NCI-H1417 treated with DMSO at 0.1 percent for 48 hours (cell line): Measurements from ENCODE around the gene ABLIM2.

Source experiments
- DNase-seq: peaks from one replicate; lab custom pipeline; 2025; lab: John Stamatoyannopoulos, UW

ABLIM2 gene

DNA sequence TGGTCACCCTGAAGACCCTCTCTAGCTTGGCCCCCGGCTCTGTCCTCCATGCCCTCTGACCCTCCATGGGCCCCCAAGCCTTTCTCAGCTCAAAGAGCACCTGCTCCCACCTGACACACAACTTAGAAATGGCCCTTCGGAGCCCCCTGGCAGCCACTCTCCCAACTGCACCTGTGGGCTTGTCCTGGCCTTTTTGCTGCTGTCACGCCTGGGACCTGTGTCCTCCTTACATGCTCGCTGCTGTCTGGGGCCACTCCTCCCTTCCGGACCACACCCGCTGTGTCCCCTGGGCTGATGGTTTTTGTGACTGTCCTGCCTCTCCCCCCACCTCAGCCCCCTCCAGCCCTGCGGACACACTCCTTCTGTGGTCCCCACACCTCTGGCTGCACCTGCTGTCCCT is 112.7 kb downstream of the ABLIM2 start:
- peak; percentile 80 for DNase-seq

DNA sequence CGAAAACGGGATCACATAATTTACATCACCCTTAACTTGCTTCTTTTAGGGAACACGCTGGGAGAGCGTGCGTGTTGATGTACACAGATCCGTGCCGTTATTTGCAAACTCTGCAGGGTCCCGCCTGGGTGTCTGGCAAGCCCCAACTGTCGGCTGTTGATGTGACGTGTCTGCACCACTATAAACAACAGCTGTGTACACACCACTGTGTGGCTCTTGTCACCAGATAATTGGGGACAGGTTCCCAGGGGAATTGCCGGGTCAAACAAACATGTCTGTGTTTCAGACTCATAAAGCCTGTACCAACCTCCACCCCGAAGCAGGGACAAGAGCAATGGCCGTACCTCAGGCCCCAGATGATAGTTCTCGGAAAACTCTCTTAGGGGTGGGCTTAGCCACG is 113.9 kb downstream of the ABLIM2 start:
- DNase-seq = peak; percentile 99

GRCh38 chr4:8044244-8044643 is 114.4 kb downstream of the ABLIM2 start:
- DNase-seq = no peak

GRCh38 chr4:8043596-8043995 is 115.0 kb downstream of the ABLIM2 start:
- no peak for DNase-seq

GRCh38 chr4:8041868-8042267 is 116.7 kb downstream of the ABLIM2 start:
- DNase-seq = no peak

DNA sequence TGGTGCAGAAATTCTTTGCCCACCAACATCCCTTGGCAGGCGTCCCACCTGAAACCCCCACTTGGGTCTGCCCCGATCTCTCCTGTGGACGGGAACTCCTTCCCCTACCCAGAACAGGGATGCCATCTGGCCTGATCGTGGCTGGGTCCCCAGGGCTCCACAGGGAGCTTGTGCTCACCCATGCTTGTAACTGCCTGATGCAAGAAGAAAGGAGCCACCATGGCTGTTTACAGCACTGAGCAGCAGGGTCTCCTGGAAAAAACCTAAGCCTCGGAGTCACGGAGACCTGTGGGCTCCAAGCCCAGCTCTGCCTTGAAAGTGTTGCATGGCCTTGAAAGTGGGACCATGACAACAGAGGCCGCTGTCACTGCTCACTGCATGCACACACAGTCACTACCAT is 117.4 kb downstream of the ABLIM2 start:
- DNase-seq = no peak

DNA sequence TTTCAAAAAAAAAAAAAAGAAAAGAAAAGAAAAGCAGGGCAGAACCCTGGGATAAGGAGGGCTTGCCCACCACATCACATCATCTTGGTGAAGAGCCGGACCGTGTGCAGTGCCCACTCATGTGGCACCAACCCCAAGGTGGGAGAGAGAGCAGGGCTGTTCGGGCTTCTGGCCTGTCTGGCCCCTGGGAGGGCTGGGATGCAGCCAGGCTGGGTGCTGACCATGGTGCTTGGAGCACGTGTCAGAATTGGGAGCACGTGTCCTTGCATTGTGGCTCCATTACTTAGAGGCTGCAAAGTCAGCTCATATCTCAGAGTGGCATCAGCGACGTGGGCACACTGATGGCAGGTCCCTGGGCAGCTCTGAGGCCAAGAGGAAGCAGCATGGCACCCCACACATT is 118.0 kb downstream of the ABLIM2 start:
- no peak for DNase-seq

DNA sequence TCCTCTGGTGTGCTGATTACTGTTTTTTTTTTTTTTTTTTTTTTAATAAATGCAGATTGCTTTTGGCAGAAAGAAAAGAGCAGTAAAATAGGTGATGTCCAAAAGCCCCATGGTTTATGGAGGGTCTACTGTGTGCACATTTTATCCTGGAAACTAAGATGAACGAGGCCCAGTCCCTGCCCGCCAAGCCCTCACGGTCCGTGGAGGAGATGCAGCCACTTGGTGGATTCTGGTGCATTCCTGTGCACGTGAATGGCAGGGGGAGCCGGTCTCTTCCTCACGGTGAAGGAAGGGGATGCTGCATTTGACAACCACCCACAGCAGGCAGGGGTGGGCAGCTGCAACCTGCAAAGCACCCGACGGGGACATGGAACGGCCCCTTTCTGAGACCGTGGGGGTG is 118.8 kb downstream of the ABLIM2 start:
- DNase-seq = no peak

DNA sequence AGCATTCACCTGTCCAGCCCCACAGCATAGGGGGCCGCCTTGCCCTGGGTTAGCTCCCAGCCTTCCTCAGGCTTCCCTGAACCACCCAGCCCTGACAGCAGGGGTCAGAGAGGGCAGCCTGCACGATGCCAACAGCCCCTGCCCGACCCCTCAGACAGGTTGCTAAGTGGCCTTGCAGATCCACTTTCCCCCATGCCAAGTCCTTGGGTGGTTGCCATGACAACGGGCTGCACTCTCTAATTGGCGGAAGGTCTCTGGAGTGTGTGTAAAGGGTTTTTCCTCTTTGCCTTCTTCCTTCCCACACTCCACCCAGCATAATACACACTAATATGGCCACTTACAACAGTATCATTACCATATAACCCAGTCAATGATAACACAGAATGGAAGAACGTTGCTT is 119.3 kb downstream of the ABLIM2 start:
- DNase-seq = peak; percentile 86

DNA sequence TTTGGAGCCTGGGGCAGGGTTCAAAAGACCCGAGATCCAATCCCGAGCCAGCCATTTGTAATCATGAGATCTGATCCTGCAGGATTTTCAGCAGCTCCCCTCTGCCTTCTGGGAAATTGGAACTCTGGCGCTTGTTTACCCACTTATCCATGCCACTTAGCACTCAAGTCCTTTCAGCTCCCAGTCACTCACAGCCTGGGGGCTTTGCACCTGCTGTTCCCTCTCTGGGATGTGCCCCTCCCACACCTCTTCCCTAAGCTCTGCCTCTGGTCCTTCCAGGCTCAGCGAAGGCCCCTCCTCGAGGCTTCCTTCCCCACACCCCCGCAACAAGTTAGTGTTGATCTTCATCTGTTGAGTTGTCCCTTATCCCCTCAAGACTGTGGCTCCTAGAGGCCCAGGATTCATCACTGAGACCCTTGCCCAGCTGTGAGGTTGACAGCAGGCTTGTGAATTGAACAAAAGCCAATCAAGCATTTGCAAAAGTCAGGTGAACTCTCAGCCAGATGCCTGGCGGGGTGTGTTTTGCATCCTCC is 119.8 kb downstream of the ABLIM2 start:
- peak; percentile 88 for DNase-seq

DNA sequence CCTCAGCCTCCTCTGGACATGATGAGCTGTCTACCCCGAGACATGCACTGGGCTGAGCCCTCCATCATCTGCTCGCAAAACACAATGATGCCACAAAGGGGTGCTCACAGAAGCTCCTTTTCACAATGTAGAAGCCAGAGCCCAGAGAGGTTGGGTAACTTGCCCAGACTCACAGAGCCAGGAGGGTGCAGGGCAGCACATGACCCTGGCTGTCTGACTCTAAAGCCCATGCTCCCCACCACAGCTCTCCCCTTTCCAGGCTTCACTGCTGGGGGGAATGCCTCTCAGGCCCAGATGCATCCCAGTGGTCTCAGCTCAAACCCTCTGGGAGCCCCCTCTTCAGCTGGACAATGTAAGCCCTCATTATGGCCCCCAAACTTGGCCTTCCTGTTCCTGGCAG is 120.5 kb downstream of the ABLIM2 start:
- no peak for DNase-seq

DNA sequence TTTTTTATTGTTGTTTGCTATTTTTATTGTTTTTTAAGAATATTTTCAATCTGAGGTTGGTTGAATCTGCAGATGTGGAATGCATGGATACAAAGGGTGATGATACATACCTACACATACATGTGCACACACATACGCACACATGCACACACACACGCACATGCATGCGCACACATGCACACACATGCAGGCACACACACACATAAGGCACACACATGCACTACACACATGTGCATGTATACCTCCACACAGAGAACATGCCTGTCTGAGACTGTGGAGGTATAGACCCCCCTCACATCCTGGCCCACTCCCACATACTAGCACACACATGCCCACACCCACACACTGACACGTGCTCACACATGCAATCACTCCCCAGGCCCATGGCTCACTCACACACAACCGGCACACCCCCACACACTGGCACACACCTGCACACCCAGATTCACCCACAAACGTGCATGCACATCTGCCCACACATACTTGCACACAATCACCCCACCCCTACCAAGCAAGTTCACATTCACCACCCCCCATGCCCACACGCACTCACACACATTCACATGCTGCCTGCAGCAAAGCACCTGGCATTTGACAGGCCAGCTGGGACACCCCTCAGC is 121.4 kb downstream of the ABLIM2 start:
- no peak for DNase-seq

DNA sequence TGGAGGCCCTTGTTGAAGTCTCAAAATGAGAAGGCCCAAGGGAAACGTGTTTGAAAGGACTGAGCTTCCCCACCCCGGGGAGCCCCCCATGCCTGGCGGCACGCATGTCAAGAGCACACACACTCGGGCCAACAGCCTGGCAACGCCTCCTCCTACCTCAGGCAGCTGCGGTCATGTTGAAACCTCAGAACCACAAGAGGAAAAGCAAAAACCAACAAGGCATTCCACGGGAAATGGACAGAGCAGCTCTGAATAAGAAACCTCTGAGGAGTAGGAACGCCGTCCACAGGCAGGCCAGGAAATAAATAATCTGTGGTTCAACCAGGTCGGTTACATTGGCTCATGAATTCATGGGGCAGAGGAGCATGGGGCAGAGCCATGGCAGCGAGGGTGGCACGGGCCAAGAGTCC is 123.2 kb downstream of the ABLIM2 start:
- DNase-seq = no peak

- DNase-seq = no peak
These were observed 124.6 kb downstream of the ABLIM2 start for GRCh38 chr4:8033829-8034528.

GRCh38 chr4:8033067-8033755 is 125.4 kb downstream of the ABLIM2 start:
- DNase-seq = no peak

DNA sequence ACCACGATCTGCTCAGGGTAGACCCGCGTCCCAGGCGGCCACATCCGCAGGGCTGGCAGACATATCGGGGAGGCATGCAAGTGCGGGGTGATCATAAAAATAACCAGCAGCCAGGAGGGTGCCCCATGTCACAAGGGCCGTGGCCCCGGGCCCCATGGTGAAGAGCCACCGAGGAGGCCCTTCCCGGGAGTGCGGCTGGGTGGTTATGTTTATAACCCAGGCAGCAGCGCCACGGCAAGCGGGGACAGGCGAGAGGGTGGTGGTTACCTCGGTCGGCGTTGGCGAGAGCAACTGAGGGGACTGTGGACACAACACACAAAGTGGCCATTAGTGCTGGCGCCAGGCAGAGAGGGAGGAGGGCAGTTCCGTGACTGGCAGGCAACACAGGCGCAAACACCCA is 126.2 kb downstream of the ABLIM2 start:
- no peak for DNase-seq

- no peak for DNase-seq
These were observed 128.4 kb downstream of the ABLIM2 start for GRCh38 chr4:8030121-8030781.

- DNase-seq = no peak
These were observed 128.9 kb downstream of the ABLIM2 start for GRCh38 chr4:8029689-8030088.

DNA sequence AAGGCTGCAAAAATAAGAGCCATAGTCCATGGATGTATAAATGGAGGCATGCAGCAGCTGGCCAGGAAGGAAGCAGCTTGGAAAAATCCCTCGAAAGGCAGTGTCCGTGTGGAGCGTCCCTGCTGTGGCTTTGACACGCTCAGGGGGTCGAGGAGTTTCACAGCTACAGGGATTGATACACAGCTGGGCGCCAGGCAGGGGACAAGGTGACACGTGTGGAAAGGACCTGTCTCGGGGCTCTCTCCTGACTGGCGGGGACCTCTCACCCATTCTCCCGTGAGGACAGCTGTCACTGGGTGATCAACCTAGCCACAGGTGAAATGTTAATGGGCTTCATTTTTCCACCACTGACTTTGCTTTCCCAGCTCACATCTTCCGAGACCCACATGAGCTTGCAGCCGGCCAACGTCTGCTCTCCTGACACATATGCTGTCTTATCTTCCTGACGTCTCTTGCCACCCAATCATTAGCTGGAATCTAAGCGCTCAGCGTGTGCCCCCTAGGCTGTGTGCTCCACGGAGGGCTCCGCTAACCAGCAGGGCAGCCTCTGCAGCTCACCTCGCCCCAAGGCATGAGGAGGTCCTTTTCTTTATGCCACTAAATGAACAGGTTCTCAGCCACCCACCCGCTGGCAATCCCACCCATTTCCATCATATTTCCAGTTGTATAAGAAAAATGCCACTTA is 129.6 kb downstream of the ABLIM2 start:
- no peak for DNase-seq

DNA sequence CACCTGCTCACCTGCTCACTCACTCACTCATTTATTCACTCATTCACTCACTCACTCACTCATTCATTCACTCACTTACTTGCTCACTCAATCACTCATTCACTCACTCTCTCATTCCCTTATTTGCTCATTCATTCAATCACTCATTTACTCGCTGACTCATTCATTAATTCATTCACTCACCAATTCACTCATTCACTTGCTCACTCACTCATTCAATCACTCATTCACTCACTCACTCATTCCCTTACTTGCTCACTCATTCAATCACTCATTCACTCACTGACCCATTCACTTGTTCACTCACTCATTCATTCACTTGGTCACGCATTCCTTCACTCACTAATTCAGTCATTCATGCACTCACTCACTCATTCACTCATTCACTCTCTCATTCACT is 130.2 kb downstream of the ABLIM2 start:
- no peak for DNase-seq

DNA sequence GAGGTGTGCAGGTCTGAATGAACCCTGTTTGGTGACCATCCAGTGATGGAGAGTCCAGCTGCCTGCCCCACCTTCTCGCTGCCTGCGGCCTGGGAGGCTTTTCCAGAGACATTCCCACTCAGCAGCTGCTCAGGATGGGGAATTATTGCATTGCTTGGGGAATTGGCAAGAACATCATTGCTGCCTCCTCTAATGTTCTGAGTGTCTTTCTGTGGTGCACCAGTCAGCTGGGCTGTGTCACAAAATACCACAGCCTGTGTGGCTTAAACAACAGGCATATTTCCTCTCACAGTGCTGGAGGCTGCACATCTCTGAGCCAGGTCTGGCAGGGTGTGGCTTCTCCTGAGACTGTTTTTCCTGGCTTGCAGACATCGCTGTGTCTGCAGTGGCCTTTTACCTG is 132.2 kb downstream of the ABLIM2 start:
- no peak for DNase-seq

DNA sequence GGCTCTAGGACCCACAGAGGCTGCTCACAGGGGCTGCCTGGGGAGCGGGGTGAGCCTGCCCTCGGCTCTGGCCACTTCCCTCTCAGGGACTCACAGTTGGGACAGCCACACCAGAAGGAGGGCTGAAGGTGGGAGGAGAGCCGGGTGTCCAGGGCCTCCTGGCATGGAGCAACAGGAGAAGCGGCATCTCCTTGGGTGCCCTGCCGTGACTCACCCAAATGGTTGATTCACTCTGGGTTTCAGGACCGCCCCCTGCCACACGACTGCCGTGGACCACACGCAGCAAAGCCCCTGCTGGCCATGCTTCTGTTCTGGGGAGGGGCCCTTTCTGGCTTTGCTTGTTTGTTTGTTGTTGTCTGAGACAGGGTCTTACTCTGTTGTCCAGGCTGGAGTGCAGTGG is 132.9 kb downstream of the ABLIM2 start:
- DNase-seq = no peak
